Glomerular visceral epithelial cell (primary cell): Measurements from ENCODE around the gene WRAP53.

Experiments
- DNase-seq: peaks from one replicate; pipeline ENCODE4 v3.0.0-alpha.2; 2016; ENCODE audit errors: extremely low spot score

WRAP53 gene

DNA sequence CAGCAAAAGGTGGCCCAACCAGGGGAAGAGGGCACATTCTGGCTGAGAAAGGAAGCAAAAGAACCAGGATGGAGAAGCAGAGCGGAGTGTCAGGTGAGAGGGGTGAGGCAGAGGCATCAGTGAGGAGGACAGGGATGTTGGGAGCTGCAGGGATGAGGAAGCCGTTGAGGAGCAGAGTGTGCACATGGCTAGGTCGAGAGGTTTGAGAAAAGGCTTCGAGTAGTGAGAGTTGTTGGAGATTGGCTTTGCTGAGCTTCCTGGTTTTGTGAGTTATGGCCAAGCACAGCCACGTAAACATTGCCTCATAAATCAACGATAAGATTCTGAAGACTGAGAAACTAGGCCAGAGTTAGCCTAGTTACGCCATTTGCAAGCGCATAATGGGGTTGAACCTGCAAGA, 56.1 kb downstream of the WRAP53 start:
- no peak for DNase-seq

DNA sequence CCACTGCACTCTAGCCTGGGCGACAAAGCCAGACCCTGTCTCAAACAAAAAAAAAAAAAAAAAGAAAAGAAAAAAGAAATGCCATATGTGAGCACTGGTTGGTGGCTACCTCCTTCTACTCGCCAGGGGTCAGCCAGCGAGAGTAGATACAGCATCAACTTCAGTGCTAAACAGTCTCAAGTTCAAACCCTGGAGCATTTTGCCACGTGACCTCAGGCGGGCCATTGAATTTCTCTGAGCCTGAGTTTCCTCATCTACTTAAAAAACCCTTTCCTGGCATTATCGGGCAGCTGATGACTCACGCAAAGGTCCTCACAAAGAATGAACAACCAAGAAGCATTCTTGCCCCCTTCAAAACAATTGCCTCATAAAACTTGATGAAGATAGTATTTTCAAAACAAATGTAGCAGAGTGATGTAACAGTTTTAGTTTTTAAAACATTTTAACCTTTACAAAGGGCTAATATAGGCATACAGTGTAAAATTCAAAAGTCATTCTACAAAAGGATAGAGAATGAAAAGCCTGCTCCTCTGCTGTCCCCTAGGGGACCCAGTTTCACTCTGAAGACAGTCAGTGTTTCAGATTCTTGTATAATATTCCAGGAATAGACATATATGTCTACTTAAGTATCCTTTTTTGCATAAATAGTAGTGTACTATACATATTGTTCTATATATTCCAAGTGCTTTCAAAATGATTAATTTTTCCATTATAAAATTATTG, 57.6 kb downstream of the WRAP53 start:
- DNase-seq: peak; percentile 47

DNA sequence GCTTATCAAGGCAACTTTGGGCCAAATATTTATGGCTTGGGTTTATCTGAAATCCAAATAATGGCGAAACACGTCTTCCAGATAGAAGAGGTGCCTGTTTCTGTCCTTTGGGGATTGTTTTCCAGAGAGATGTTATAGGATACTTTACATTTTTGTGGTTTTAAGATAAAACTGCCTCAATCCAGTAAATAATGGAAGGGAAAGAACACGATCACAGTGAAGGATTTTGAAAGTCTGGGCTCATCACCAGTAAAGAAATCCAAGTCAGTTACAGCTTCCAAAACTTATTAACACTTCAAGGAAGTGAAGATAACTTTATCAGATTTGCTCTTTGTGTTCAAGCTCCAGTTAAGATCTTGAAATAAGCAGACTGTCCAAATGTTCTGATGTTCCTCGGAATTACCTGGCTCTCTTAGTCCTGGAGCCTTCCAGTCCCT, 59.4 kb downstream of the WRAP53 start:
- no peak for DNase-seq

DNA sequence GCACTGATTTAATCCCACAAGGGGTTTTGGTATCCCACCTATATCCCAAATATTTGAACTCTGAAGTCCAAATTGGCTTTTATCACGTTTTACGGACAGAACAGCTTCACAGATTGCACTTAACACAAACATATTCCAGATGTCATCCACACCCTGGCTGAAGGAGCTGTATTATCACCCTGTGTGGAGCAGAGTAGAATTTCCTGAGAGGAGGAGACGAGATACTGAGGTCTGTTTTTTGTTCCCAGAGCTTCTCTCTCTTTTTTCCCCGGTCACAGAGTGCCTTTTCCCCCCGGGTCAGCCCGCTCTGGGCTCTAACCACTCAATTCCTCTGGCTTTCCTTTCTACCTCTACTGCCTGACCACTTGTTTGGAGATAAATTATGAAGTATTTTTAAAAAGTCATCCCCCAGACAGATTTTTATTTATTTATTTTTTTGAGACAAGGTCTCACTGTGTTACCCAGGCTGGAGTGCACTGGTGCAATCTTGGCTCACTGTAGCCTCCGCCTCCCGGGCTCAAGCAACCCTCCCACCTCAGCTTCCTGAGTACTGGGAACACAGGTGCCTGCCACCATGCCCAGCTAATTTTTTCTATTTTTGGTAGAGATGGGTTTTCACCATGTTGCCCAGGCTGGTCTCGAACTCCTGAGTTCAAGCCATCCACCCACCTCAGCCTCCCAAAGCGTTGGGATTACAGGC, 59.9 kb downstream of the WRAP53 start:
- DNase-seq: no peak

DNA sequence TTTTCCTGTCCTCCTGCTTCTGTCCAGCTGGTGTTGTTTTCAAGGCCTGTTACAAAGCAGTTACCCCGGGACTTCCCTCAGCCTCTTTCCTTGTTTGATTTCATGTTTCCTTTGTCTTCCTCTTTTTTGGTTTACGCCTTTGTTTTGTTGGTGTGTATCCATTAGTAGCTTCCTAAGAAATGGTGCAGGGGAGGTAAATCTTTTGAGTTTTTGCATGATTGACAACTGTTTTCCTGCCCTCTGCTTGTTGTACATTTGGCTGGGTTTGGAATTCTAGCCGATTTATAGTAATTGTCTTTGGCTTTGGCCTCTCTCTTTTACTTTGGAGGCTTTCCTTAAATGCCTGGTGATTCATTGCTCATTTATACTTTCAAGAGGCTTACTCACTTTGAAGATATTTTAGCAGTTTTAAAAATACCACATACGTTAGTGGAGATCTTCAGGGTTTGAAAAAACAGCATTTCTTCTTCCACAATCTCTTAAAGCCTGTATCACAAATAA, 62.1 kb downstream of the WRAP53 start:
- peak; percentile 60 for DNase-seq
